ENCODE data around the gene LRRFIP1. TPM values are rescaled to one million over a fixed set of nuclear protein-coding genes. Genes with fewer than 3 reads are reported as not detected.

The LRRFIP1 gene
- total and polyA plus RNA-seq, 2 of the 13 experiments (the other 11 are each of a cell fraction or from before 2014, with no cell fraction given), result 15.9 to 40.5 TPM

- TF ChIP-seq FOXJ3 (CRISPR knock-in tag; IDR thresholded peaks at IDR 0.05; ENCODE audit: borderline replicate concordance) (peak; percentile 47; the same call in 1 of the 2 replicates), AHDC1 (CRISPR knock-in tag; IDR thresholded peaks at IDR 0.05; ENCODE audit: borderline replicate concordance) (peak; percentile 76), KDM1A (CRISPR knock-in tag; IDR thresholded peaks at IDR 0.05) (no peak), MED8 (CRISPR knock-in tag; IDR thresholded peaks at IDR 0.05; ENCODE audit: insufficient replicate concordance) (peak; percentile 55), ZBTB40 (IDR thresholded peaks at IDR 0.05) (no peak), ZBTB40 (CRISPR knock-in tag; IDR thresholded peaks at IDR 0.05) (no peak; the same call in 1 of the 2 replicates), EED (CRISPR knock-in tag; IDR thresholded peaks at IDR 0.05) (no peak), MAZ (IDR thresholded peaks at IDR 0.05; ENCODE audit: borderline replicate concordance, low read depth, low read length) (no peak), MAZ (CRISPR knock-in tag; IDR thresholded peaks at IDR 0.05; ENCODE audit: low read depth) (no peak; the same call in 1 of the 2 replicates), GRHL1 (CRISPR knock-in tag; conservative IDR thresholded peaks at IDR 0.05) (no peak), ZNF17 (CRISPR knock-in tag; IDR thresholded peaks at IDR 0.05) (no peak), ZNF274 (CRISPR knock-in tag; IDR thresholded peaks at IDR 0.05) (0 out of 2 replicates have a peak, but pooled peaks have one; percentile 27)
Observed at GRCh38 chr2:237601453-237602116, 25.8 kb upstream of the LRRFIP1 start (continued).

Data from HepG2 (cell line).